GM12878 (cell line): ENCODE data around the gene REPS2. TPM values are rescaled to one million over a fixed set of nuclear protein-coding genes. Genes with fewer than 3 reads are reported as not detected.

Source experiments
- ATAC-seq: fragments of 200-7000 bp; cut with Tn5 transposase; 3 replicates; pipeline ENCODE4 v1.9.1; 2020; ENCODE audit warnings: mild to moderate bottlenecking, moderate library complexity
- BruUV-seq: library from RNA; stranded (reverse); fragments of 400-500 nt; replicated peaks from 2 replicates; lab custom pipeline; 2021; lab: Mats Ljungman, UMichigan
- CTCF ChIA-PET: fragments of 300-600 bp; sonication (Branson Sonifier 250); formaldehyde crosslinking; extraction: SDS; loops from one replicate; lab custom pipeline; 2021; ENCODE audit warnings: inconsistent platforms; lab: Yijun Ruan, JAX
- POLR2A ChIA-PET: fragments of 350-600 bp; formaldehyde crosslinking; extraction: SDS; loops from one replicate; lab custom pipeline; 2021; ENCODE audit warnings: inconsistent platforms; lab: Charles Lee
- RAD21 ChIA-PET: fragments of 300-600 bp; sonication (Branson Sonifier 250); formaldehyde crosslinking; loops from one replicate; lab custom pipeline; 2023; ENCODE audit warnings: antibody characterized with exemption; ENCODE audit not compliant: unreplicated experiment; lab: Charles Lee
- SMC1A ChIA-PET: fragments of 300-600 bp; sonication (Branson Sonifier 250); formaldehyde crosslinking; loops from one replicate; lab custom pipeline; 2023; ENCODE audit not compliant: unreplicated experiment, uncharacterized antibody; lab: Charles Lee
- DNase-seq: peaks from one replicate; pipeline ENCODE4 v3.0.0-alpha.2; 2011; ENCODE audit warnings: low read depth, low spot score
- FAIRE-seq: peaks from 3 replicates; lab custom pipeline; 2011; peaks lifted over from hg19 to GRCh38; lab: Jason Lieb, UNC
- H2AFZ ChIP-seq: 2 replicates; pipeline ENCODE4 v1.6.0; 2011; ENCODE audit warnings: low read depth, low read length, control low read depth; ENCODE audit not compliant: control insufficient read depth
- H3K27ac ChIP-seq: 2 replicates; pipeline ENCODE4 v1.5.1; 2011; ENCODE audit warnings: control low read depth; ENCODE audit not compliant: control insufficient read depth, insufficient read depth
- H3K27me3 ChIP-seq, 2 experiments: replicated peaks in 1 of 2; 2 replicates each; pipeline versions ENCODE4 v1.6.0 to v1.6.1; 2011; ENCODE audit warnings: low read length in 1 of 2; ENCODE audit not compliant: control insufficient read depth in 2 of 2, insufficient read depth in 2 of 2
- H3K36me3 ChIP-seq, 2 experiments: 2 replicates each; pipeline ENCODE4 v1.5.1; 2011; ENCODE audit warnings: low read length in 1 of 2; ENCODE audit not compliant: control insufficient read depth in 2 of 2, insufficient read depth in 2 of 2
- H3K4me1 ChIP-seq: 2 replicates; pipeline ENCODE4 v1.6.1; 2011; ENCODE audit warnings: mild to moderate bottlenecking, low read length, moderate library complexity, mixed read lengths; ENCODE audit not compliant: control insufficient read depth, insufficient read depth
- H3K4me2 ChIP-seq: 2 replicates; pipeline ENCODE4 v1.6.0; 2011; ENCODE audit warnings: control low read depth; ENCODE audit not compliant: control insufficient read depth, insufficient read depth
- H3K4me3 ChIP-seq: fragments of 200-600 bp; sonication (generic); 2 replicates; pipeline ENCODE4 v1.5.1; 2016
- H3K79me2 ChIP-seq: 2 replicates; pipeline ENCODE4 v1.6.0; 2011; ENCODE audit warnings: low read length; ENCODE audit not compliant: control insufficient read depth, insufficient read depth
- H3K9ac ChIP-seq: 2 replicates; pipeline ENCODE4 v1.8.0; 2011; ENCODE audit warnings: low read length, control low read depth, mixed read lengths; ENCODE audit not compliant: control insufficient read depth, insufficient read depth
- H3K9me3 ChIP-seq: replicated peaks from 3 replicates; pipeline ENCODE4 v1.5.1; 2011; ENCODE audit warnings: mild to moderate bottlenecking, low read length; ENCODE audit not compliant: control insufficient read depth, insufficient read depth
- H4K20me1 ChIP-seq: 2 replicates; pipeline ENCODE4 v1.6.0; 2011; ENCODE audit not compliant: control insufficient read depth, insufficient read depth
- BMI1 ChIP-seq: fragments of 450-650 bp; IDR thresholded peaks from 2 replicates; pipeline ENCODE4 v1.6.1; 2016; ENCODE audit warnings: mild to moderate bottlenecking, moderate library complexity, borderline replicate concordance
- CHD1 ChIP-seq: IDR thresholded peaks from 2 replicates; pipeline ENCODE4 v1.6.1; 2012; ENCODE audit warnings: low read depth, low read length, improper control_type of control experiment
- FOXM1 ChIP-seq: IDR thresholded peaks from 2 replicates; pipeline ENCODE4 v1.6.1; 2012; ENCODE audit warnings: low read depth, mild to moderate bottlenecking, inconsistent platforms, low read length, moderate library complexity
- HDGF ChIP-seq: fragments of 450-650 bp; IDR thresholded peaks from 2 replicates; pipeline ENCODE4 v1.6.1; 2016; ENCODE audit warnings: antibody characterized with exemption
- IKZF1 ChIP-seq: fragments of 450-650 bp; conservative IDR thresholded peaks from 2 replicates; pipeline ENCODE4 v1.6.1; 2017; ENCODE audit warnings: antibody characterized with exemption, mild to moderate bottlenecking
- MTA2 ChIP-seq: fragments of 450-650 bp; IDR thresholded peaks from 2 replicates; pipeline ENCODE4 v1.6.1; 2016; ENCODE audit warnings: low read depth, mild to moderate bottlenecking, moderate library complexity
- PAX8 ChIP-seq: fragments of 450-650 bp; IDR thresholded peaks from 2 replicates; pipeline ENCODE4 v1.6.1; 2017; ENCODE audit warnings: mild to moderate bottlenecking, moderate library complexity
- RB1 ChIP-seq: fragments of 450-650 bp; formaldehyde crosslinking; IDR thresholded peaks from 2 replicates; pipeline ENCODE4 v1.6.1; 2017; ENCODE audit warnings: mild to moderate bottlenecking, borderline replicate concordance
- RELA ChIP-seq: fragments of 450-650 bp; IDR thresholded peaks from 2 replicates; pipeline ENCODE4 v1.8.0; 2014; ENCODE audit warnings: borderline replicate concordance; ENCODE audit not compliant: partially characterized antibody
- SIX5 ChIP-seq: IDR thresholded peaks from 2 replicates; pipeline ENCODE4 v1.6.1; 2011; ENCODE audit warnings: mild to moderate bottlenecking, low read depth, low read length, moderate library complexity; ENCODE audit not compliant: severe bottlenecking
- SP1 ChIP-seq: IDR thresholded peaks from one replicate; pipeline ENCODE4 v1.6.1; 2011; ENCODE audit warnings: low read depth, low read length
- SREBF2 ChIP-seq: IDR thresholded peaks from 2 replicates; pipeline ENCODE4 v1.6.1; 2012; ENCODE audit warnings: mild to moderate bottlenecking, low read length
- TCF12 ChIP-seq: IDR thresholded peaks from 2 replicates; pipeline ENCODE4 v1.6.1; 2011; ENCODE audit warnings: low read depth, mild to moderate bottlenecking, low read length
- ZNF207 ChIP-seq: fragments of 450-650 bp; IDR thresholded peaks from 2 replicates; pipeline ENCODE4 v1.6.1; 2014; ENCODE audit warnings: antibody characterized with exemption, mild to moderate bottlenecking, borderline replicate concordance
- WGBS: methylation state at CpG from one replicate; pipeline ENCODE4 v1.1.6; 2016; ENCODE audit warnings: low lambda C conversion rate; ENCODE audit not compliant: insufficient replicate concordance, insufficient coverage; ENCODE audit errors: missing lambda C conversion rate; 5-methylcytosine and 5-hydroxymethylcytosine counted together
- in situ Hi-C: fragments of 300-500 bp; cut with MboI; formaldehyde crosslinking; loops from 9 replicates; pipeline ENCODE4 v1.14.3; 2018; ENCODE audit warnings: mixed read lengths
- intact Hi-C: fragments of 100-400 bp; cut with micrococcal nuclease; formaldehyde crosslinking; loops from one replicate; pipeline ENCODE4 v1.14.2; 2022; ENCODE audit not compliant: unreplicated experiment
- polyA plus RNA-seq, 11 experiments: library from polyadenylated mRNA; depleted of rRNA in 4 of 11; unstranded in 6 of 11; stranded (reverse) in 5 of 11; fragments of >200 nt; fragmentation: Nextera tagmentation in 4 of 11; fragmentation: Illumina TruSeq in 1 of 11; extraction: Ambion mirVana in 4 of 11; extraction: Trizol in 1 of 11; gene quantifications; 1 replicate in 1 of 11; 2 replicates in 10 of 11; pipeline versions ENCODE4 v1.2.1 to v1.2.3, GENCODE V29; 2011 to 2016; ENCODE audit warnings: inconsistent platforms in 2 of 11, missing spikeins in 2 of 11, low read depth in 1 of 11
- total RNA-seq, 4 experiments: library from RNA; depleted of rRNA in 3 of 4; stranded (reverse); fragments of >200 nt in 3 of 4; fragmentation: Illumina TruSeq in 1 of 4; extraction: Trizol in 1 of 4; gene quantifications; 2 replicates each; pipeline versions ENCODE4 v1.2.1 to v1.2.3, GENCODE V29; 2013 to 2021
- TF ChIP-seq, protein P1 (sequence below): fragments of 450-650 bp; formaldehyde crosslinking; IDR thresholded peaks from 2 replicates; pipeline ENCODE4 v1.5.0; 2022; ENCODE audit warnings: mild to moderate bottlenecking, missing genetic modification characterization
- TF ChIP-seq, protein P2 (sequence below): fragments of 150-350 bp; IDR thresholded peaks from 2 replicates; pipeline ENCODE4 v1.6.1; 2014; ENCODE audit warnings: mild to moderate bottlenecking, low read depth, low read length
- TF ChIP-seq, protein P3 (sequence below): fragments of 450-650 bp; IDR thresholded peaks from 2 replicates; pipeline ENCODE4 v1.6.1; 2017; ENCODE audit warnings: antibody characterized with exemption, mild to moderate bottlenecking, moderate library complexity

Gene REPS2
- total and polyA plus RNA-seq, 10 of the 15 experiments (the other 5 are each of a cell fraction or from before 2014, with no cell fraction given), result 2.1 to 6.8 (median 3.9) TPM

DNA sequence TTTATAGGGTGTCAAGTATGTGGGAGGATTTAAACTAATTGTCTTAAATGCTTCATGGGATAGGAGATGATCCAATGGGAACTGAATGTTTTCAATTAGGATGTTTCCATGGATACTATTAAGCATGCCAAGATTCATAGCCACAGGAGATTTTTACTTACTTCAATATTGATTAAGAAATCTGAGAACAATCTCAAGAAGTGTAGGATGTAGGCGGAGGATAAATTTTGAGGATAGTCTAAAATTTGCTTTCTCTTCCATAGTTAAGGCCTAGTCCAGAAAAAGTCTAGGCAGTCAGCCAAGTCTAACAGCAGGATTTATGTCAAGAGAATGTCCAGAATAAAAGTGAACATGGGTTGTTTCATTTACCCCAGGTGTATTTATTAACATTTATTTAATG lies 32.8 kb downstream of the REPS2 start:
- ATAC-seq, result no peak
- POLR2A ChIA-PET, result interaction anchor here (0.6 kb wide), 1 partner anchor 8 kb away, joined by 3 read pairs; no protein-coding TSS in a partner anchor
- no peak for TF ChIP-seq BMI1
- TF ChIP-seq, protein P1, sequence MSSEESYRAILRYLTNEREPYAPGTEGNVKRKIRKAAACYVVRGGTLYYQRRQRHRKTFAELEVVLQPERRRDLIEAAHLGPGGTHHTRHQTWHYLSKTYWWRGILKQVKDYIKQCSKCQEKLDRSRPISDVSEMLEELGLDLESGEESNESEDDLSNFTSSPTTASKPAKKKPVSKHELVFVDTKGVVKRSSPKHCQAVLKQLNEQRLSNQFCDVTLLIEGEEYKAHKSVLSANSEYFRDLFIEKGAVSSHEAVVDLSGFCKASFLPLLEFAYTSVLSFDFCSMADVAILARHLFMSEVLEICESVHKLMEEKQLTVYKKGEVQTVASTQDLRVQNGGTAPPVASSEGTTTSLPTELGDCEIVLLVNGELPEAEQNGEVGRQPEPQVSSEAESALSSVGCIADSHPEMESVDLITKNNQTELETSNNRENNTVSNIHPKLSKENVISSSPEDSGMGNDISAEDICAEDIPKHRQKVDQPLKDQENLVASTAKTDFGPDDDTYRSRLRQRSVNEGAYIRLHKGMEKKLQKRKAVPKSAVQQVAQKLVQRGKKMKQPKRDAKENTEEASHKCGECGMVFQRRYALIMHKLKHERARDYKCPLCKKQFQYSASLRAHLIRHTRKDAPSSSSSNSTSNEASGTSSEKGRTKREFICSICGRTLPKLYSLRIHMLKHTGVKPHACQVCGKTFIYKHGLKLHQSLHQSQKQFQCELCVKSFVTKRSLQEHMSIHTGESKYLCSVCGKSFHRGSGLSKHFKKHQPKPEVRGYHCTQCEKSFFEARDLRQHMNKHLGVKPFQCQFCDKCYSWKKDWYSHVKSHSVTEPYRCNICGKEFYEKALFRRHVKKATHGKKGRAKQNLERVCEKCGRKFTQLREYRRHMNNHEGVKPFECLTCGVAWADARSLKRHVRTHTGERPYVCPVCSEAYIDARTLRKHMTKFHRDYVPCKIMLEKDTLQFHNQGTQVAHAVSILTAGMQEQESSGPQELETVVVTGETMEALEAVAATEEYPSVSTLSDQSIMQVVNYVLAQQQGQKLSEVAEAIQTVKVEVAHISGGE (CRISPR knock-in tag), result no peak
- no peak for TF ChIP-seq RELA
- TF ChIP-seq SP1, result no peak
- TF ChIP-seq IKZF1, result no peak
- no peak for TF ChIP-seq ZNF207
- TF ChIP-seq RB1, result no peak
- no peak for TF ChIP-seq MTA2
- no peak for TF ChIP-seq TCF12
- TF ChIP-seq CHD1, result no peak
- TF ChIP-seq PAX8, result no peak
- no peak for TF ChIP-seq SREBF2
- TF ChIP-seq, protein P2, sequence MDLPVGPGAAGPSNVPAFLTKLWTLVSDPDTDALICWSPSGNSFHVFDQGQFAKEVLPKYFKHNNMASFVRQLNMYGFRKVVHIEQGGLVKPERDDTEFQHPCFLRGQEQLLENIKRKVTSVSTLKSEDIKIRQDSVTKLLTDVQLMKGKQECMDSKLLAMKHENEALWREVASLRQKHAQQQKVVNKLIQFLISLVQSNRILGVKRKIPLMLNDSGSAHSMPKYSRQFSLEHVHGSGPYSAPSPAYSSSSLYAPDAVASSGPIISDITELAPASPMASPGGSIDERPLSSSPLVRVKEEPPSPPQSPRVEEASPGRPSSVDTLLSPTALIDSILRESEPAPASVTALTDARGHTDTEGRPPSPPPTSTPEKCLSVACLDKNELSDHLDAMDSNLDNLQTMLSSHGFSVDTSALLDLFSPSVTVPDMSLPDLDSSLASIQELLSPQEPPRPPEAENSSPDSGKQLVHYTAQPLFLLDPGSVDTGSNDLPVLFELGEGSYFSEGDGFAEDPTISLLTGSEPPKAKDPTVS, result no peak
- no peak for TF ChIP-seq FOXM1
- TF ChIP-seq, protein P3, sequence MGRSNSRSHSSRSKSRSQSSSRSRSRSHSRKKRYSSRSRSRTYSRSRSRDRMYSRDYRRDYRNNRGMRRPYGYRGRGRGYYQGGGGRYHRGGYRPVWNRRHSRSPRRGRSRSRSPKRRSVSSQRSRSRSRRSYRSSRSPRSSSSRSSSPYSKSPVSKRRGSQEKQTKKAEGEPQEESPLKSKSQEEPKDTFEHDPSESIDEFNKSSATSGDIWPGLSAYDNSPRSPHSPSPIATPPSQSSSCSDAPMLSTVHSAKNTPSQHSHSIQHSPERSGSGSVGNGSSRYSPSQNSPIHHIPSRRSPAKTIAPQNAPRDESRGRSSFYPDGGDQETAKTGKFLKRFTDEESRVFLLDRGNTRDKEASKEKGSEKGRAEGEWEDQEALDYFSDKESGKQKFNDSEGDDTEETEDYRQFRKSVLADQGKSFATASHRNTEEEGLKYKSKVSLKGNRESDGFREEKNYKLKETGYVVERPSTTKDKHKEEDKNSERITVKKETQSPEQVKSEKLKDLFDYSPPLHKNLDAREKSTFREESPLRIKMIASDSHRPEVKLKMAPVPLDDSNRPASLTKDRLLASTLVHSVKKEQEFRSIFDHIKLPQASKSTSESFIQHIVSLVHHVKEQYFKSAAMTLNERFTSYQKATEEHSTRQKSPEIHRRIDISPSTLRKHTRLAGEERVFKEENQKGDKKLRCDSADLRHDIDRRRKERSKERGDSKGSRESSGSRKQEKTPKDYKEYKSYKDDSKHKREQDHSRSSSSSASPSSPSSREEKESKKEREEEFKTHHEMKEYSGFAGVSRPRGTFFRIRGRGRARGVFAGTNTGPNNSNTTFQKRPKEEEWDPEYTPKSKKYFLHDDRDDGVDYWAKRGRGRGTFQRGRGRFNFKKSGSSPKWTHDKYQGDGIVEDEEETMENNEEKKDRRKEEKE, result no peak
- TF ChIP-seq HDGF, result no peak
- TF ChIP-seq SIX5, result no peak

More for the DNA sequence above, 32.8 kb downstream of the REPS2 start:
- BruUV-seq, result no TSS peak
- H3K9me3 ChIP-seq, result no peaks in the 10 kb centered on the region
- H3K36me3 ChIP-seq, result no peaks in the 10 kb centered on the region
- H3K27me3 ChIP-seq, result no peaks in the 10 kb centered on the region
- ChIA-PET CTCF (interaction anchor here (0.6 kb wide), 1 partner anchor 813 kb away, joined by 4 read pairs; no protein-coding TSS in a partner anchor), SMC1A (interaction anchor here (0.9 kb wide), 1 partner anchor 22 kb away, joined by 3 read pairs; no protein-coding TSS in a partner anchor), RAD21 (no interaction called here)
- intact Hi-C loops (no loop called here), in situ Hi-C loops (no loop called here)
- H3K79me2 ChIP-seq, result no peaks in the 10 kb centered on the region
- 29% methylated on average over 1 of the region's 1 CpG for WGBS
- FAIRE-seq, result no peak
- no peak overlapping the region for H3K4me3 ChIP-seq
- no peak overlapping the region for H3K4me2 ChIP-seq
- H3K27ac ChIP-seq, result no peak overlapping the region
- no peaks in the 10 kb centered on the region for H3K4me1 ChIP-seq
- H4K20me1 ChIP-seq, result no peaks in the 10 kb centered on the region; the same call in none of the 2 replicates
- no peak for DNase-seq
- no peak overlapping the region for H2AFZ ChIP-seq
- H3K9ac ChIP-seq, result no peak overlapping the region
